Measurements from ENCODE around the gene IFT20. TPM values are rescaled to one million over a fixed set of nuclear protein-coding genes. Genes with fewer than 3 reads are reported as not detected.

The IFT20 gene
- total RNA-seq, 3 donors from 2014 or later: 40.2 to 52.8 (median 47.2) TPM

DNA sequence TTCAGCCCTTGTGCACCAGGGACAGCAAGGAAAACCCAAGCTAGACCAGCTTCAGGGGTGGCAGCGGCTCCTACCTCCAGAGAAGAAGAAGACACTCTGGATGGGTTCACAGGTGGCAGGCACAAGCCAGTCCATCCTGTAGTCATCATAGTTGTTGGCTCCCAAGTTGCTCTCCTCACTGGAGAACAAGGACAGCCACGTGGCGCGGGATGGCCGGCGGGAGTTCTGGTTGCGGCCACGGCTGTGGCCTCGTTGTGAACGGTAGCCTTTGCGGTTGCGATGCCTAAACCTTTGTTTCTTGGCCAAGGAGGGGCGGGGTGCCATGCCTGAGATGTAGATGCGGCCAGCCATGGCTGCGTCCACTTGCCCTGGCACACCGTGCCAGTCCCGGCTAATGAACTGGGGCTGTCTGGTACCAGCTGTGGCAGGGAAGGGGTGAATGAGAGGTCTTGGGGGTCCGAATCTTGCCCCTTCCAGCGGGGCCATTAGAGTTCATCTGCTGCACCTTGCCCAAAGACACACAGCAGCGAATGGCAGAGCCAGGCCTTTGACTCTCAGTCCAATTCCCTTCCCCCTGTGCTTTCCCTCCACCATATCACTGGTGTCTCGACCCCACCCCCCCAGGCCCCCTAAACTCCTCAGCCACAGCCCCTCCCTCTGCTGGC is 32.5 kb upstream of the IFT20 start:
- intact Hi-C loops (cut with DNase I; ENCODE audit: low total_unique reads): no loop called here
- H3K4me1 ChIP-seq: no peaks in the 10 kb centered on the region
- no peaks in the 10 kb centered on the region for H3K36me3 ChIP-seq
- no peak overlapping the region for H3K4me3 ChIP-seq
- no peak for DNase-seq (ENCODE audit: low spot score in 2 of 2)
- no peaks in the 10 kb centered on the region for H3K9me3 ChIP-seq
- TF ChIP-seq POLR2AphosphoS5 (IDR thresholded peaks at IDR 0.05) (no peak), POLR2A (IDR thresholded peaks at IDR 0.05) (no peak)
- TF ChIP-seq, protein P1, sequence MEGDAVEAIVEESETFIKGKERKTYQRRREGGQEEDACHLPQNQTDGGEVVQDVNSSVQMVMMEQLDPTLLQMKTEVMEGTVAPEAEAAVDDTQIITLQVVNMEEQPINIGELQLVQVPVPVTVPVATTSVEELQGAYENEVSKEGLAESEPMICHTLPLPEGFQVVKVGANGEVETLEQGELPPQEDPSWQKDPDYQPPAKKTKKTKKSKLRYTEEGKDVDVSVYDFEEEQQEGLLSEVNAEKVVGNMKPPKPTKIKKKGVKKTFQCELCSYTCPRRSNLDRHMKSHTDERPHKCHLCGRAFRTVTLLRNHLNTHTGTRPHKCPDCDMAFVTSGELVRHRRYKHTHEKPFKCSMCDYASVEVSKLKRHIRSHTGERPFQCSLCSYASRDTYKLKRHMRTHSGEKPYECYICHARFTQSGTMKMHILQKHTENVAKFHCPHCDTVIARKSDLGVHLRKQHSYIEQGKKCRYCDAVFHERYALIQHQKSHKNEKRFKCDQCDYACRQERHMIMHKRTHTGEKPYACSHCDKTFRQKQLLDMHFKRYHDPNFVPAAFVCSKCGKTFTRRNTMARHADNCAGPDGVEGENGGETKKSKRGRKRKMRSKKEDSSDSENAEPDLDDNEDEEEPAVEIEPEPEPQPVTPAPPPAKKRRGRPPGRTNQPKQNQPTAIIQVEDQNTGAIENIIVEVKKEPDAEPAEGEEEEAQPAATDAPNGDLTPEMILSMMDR (IDR thresholded peaks at IDR 0.05): no peak
- no peaks in the 10 kb centered on the region for H3K27me3 ChIP-seq
- no peak overlapping the region for H3K27ac ChIP-seq

DNA sequence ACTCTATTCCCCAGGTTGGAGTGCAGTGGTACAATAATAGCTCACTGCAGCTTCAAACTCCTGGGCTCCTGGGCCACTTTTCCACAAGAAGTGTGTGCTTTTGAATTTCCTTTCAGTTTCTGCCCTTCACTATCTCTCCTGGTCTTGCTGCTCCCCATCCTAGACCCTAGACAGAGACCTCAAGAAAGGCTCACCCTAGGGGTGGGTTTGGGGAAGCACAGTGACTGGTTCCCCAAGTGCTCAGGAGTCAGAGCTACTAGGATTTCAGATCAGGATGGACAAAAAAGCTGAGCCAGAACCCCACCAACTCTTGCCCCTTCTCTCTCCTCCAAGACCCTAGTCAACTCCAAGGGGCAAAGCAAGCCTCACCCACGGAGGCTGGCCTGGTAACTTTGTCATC is 31.3 kb upstream of the IFT20 start:
- no peak for DNase-seq (ENCODE audit: low spot score in 2 of 2)
- intact Hi-C loops (cut with DNase I; ENCODE audit: low total_unique reads): no loop called here
- Histone ChIP-seq H3K36me3 (no peaks in the 10 kb centered on the region), H3K4me1 (no peaks in the 10 kb centered on the region), H3K27me3 (no peaks in the 10 kb centered on the region), H3K9me3 (no peaks in the 10 kb centered on the region), H3K27ac (no peak overlapping the region), H3K4me3 (no peak overlapping the region)
- TF ChIP-seq POLR2AphosphoS5 (IDR thresholded peaks at IDR 0.05) (no peak), POLR2A (IDR thresholded peaks at IDR 0.05) (no peak)
- TF ChIP-seq, protein P1 (IDR thresholded peaks at IDR 0.05): no peak

DNA sequence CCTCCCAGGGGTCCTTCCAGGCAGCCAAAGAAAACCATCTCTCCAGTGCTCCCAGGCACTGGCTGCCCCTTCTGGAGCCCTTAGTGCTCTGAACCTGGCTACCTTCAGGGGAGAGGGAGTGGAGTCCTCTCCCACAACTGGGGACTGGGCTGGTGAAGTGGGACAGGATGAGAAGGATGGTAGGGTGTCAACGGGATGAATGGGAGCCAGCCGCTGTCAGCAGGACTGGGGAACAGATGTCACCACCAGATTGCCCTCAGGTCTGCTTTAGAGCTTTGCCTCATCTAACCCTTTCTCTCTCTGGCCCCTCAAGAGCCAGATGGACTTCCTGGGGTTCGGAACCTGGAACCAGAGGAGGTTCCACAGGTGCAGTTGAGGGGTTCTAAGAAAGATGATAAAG is 30.2 kb upstream of the IFT20 start:
- peaks cover 6% of the 10 kb centered on the region for H3K36me3 ChIP-seq
- H3K4me1 ChIP-seq: no peaks in the 10 kb centered on the region
- H3K27ac ChIP-seq: no peak overlapping the region
- H3K27me3 ChIP-seq: no peaks in the 10 kb centered on the region
- H3K9me3 ChIP-seq: no peaks in the 10 kb centered on the region
- no peak overlapping the region for H3K4me3 ChIP-seq
- no peak for TF ChIP-seq POLR2AphosphoS5 (IDR thresholded peaks at IDR 0.05)
- TF ChIP-seq POLR2A (IDR thresholded peaks at IDR 0.05): no peak
- TF ChIP-seq, protein P1 (IDR thresholded peaks at IDR 0.05): no peak
- DNase-seq (ENCODE audit: low spot score in 2 of 2): no peak
- intact Hi-C loops (cut with DNase I; ENCODE audit: low total_unique reads): no loop called here

DNA sequence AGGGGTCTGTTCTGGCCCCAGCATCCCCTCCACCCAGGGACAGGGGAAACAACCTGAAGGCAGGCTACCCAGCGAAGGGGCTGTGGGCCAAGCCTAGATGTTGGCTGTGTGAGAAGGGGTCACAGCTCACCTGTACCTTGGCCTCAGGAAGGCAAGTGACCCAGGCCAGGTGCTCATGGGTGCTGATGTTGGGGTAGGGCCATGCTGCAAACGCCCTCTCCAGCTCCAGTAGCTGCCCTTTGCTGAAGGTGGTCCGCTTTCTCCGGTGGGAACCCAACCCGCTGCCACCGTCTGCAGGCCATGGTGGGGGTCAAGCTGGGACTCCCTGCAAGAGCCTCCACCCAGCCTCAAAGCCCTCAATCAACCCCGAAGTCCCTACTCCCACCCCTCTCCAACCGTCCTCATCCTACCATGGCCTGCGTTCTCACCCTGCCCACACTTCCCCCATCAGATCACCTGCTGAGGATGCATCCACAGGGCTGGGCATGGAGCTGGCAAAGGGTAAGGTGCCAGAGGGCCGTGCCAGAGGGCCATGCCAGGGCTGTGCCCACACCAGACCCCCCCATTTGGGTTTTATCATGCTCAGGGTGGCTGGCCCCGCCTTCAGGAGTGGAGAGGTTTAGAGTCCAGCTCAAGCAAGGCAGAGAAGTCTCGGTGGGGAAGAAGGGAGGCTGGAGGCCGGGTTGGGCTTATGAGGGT is 29.5 kb upstream of the IFT20 start, which contains the start of gene SEBOX:
TSS of gene SEBOX (minus strand) at position 535 of the 699 bp plus-strand sequence. CDS start at position 487, 48 bp downstream.
- Histone ChIP-seq H3K4me1 (no peaks in the 10 kb centered on the region), H3K9me3 (no peaks in the 10 kb centered on the region), H3K27me3 (no peaks in the 10 kb centered on the region), H3K36me3 (peaks cover 6% of the 10 kb centered on the region), H3K27ac (no peak within 1 kb of the TSS), H3K4me3 (no peak within 1 kb of the TSS)
- intact Hi-C loops (cut with DNase I; ENCODE audit: low total_unique reads): no loop called here
- no peak for TF ChIP-seq POLR2AphosphoS5 (IDR thresholded peaks at IDR 0.05)
- TF ChIP-seq, protein P1 (IDR thresholded peaks at IDR 0.05): no peak
- no peak for TF ChIP-seq POLR2A (IDR thresholded peaks at IDR 0.05)
- DNase-seq (ENCODE audit: low spot score in 2 of 2): no peak
